ENCODE results near the gene CCDC87. TPM values are rescaled to one million over a fixed set of nuclear protein-coding genes. Genes with fewer than 3 reads are reported as not detected.

CCDC87 gene
- total RNA-seq, 1 experiment from 2014 or later: 0.75 TPM

DNA sequence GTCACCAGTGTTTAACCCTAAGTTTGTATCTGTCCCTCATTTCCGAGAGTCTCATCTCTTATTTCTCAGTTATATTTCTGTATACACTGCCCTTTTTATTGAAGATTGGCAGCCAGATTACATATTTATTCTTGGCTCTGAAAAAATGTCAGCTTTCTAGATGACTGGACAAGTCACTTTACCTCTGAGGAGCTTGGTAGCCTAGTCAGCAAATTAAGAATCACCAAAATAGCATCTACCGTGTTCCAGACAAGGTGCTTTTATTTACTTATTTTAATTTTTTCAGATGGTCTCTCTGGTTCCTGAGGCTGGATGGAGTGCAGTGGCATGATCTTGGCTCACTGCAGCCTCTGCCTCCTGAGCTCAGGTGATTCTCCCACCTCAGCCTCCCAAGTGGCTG, 40.1 kb upstream of the CCDC87 start:
- H3K9me2 ChIP-seq (replicated peaks; ENCODE audit: insufficient read depth, low read length): no peaks in the 10 kb centered on the region
- H3K4me1 ChIP-seq (ENCODE audit: low read length): peaks cover 8% of the 10 kb centered on the region
- peaks cover 52% of the 10 kb centered on the region for H3K36me3 ChIP-seq (ENCODE audit: insufficient read depth, low read length)
- H4K20me1 ChIP-seq (ENCODE audit: insufficient read depth, low read depth, low read length): peaks cover 22% of the 10 kb centered on the region
- H3K4me3 ChIP-seq (ENCODE audit: low read length): no peak overlapping the region
- H3K9ac ChIP-seq (ENCODE audit: low read length): no peak overlapping the region
- no peaks in the 10 kb centered on the region for H3K9me3 ChIP-seq (ENCODE audit: low read length)
- H3K27ac ChIP-seq (ENCODE audit: low read length): no peak overlapping the region
- H3K79me2 ChIP-seq (ENCODE audit: low read length): peaks cover 57% of the 10 kb centered on the region
- no peak overlapping the region for H3K4me2 ChIP-seq (ENCODE audit: low read depth, low read length, poor library complexity, severe bottlenecking)
- H2AFZ ChIP-seq (ENCODE audit: low read length): no peak overlapping the region
- no peak for DNase-seq
- no peaks in the 10 kb centered on the region for H3K27me3 ChIP-seq (ENCODE audit: low read length)

DNA sequence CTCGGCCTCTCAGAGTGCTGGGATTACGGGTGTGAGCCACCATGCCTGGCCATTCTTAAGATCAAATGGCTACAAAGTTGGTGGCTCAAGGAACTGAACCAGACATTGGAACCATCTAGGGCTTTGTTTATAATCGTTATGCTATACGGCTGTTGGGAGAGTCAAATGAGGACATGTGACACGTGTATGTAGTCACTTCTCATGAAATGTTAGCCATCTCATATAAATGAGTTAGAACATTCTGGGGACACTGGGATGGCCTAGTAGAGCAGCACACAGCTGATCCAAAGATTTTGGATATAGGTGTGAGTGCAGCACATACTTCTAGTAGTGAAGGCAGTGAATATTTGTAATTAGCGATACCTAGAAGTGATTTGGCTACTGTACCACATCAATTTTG, 39.0 kb upstream of the CCDC87 start:
- Histone ChIP-seq H3K9me2 (replicated peaks; ENCODE audit: insufficient read depth, low read length) (no peaks in the 10 kb centered on the region), H3K27ac (ENCODE audit: low read length) (no peak overlapping the region), H4K20me1 (ENCODE audit: insufficient read depth, low read depth, low read length) (peaks cover 33% of the 10 kb centered on the region), H3K36me3 (ENCODE audit: insufficient read depth, low read length) (peaks cover 63% of the 10 kb centered on the region), H3K4me3 (ENCODE audit: low read length) (no peak overlapping the region), H3K9me3 (ENCODE audit: low read length) (no peaks in the 10 kb centered on the region), H2AFZ (ENCODE audit: low read length) (no peak overlapping the region), H3K79me2 (ENCODE audit: low read length) (peaks cover 66% of the 10 kb centered on the region), H3K4me2 (ENCODE audit: low read depth, low read length, poor library complexity, severe bottlenecking) (no peak overlapping the region), H3K4me1 (ENCODE audit: low read length) (no peaks in the 10 kb centered on the region), H3K27me3 (ENCODE audit: low read length) (no peaks in the 10 kb centered on the region), H3K9ac (ENCODE audit: low read length) (no peak overlapping the region)
- no peak for DNase-seq

DNA sequence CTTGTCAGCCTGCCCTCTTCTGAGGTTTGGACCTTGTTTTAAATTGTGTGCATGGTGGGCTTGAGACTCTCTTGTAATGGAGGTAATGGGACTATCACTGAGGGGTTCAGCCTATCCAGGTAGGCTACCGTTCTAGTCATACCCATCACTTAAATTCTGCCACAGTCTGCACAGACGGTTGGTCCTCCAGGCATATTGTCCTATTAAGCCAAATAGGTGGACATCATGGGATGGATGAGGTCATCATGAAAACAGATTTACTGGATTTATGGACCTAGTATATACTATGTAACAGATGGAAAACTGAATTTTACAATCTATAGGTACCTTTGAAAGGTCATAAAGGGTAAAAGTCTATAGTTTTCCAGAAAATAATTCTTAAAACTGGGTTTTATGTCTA, 36.5 kb upstream of the CCDC87 start:
- Histone ChIP-seq H3K27ac (ENCODE audit: low read length) (no peak overlapping the region), H3K79me2 (ENCODE audit: low read length) (peaks cover 87% of the 10 kb centered on the region), H3K9ac (ENCODE audit: low read length) (no peak overlapping the region), H3K9me2 (replicated peaks; ENCODE audit: insufficient read depth, low read length) (no peaks in the 10 kb centered on the region), H2AFZ (ENCODE audit: low read length) (no peak overlapping the region), H4K20me1 (ENCODE audit: insufficient read depth, low read depth, low read length) (peaks cover 56% of the 10 kb centered on the region), H3K9me3 (ENCODE audit: low read length) (no peaks in the 10 kb centered on the region), H3K4me3 (ENCODE audit: low read length) (no peak overlapping the region), H3K27me3 (ENCODE audit: low read length) (no peaks in the 10 kb centered on the region), H3K4me1 (ENCODE audit: low read length) (no peaks in the 10 kb centered on the region), H3K36me3 (ENCODE audit: insufficient read depth, low read length) (peaks cover 83% of the 10 kb centered on the region), H3K4me2 (ENCODE audit: low read depth, low read length, poor library complexity, severe bottlenecking) (no peak overlapping the region)
- no peak for DNase-seq

DNA sequence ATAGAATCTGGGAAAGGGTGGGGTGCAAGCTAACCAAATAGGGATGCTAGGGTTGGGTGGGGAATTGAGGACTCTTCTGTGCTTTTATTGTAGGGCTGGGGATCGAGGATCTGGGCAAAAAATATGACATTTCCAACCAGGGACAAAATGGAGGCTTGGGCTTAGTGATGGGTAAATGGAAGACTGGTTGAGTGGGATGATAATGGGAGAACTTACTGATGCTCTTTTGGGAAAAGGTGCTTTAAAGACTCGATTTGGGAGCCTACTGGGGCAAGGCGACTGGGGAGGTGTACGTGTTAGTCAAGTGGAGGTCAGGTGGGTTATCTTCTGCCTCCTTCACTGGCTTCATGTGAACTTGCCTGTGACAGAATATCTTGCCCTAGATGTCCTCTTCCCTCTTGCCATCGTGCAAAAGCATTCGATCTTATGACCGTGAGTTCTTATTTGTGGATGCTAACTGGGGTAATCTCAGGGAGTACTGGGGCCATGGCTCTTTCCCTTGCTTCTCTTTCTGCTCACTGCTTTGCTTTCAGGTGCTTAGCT, 35.3 kb upstream of the CCDC87 start:
- no peaks in the 10 kb centered on the region for H3K27me3 ChIP-seq (ENCODE audit: low read length)
- no peak overlapping the region for H3K27ac ChIP-seq (ENCODE audit: low read length)
- H3K79me2 ChIP-seq (ENCODE audit: low read length): peaks cover 93% of the 10 kb centered on the region
- H3K4me2 ChIP-seq (ENCODE audit: low read depth, low read length, poor library complexity, severe bottlenecking): no peak overlapping the region
- H3K4me1 ChIP-seq (ENCODE audit: low read length): no peaks in the 10 kb centered on the region
- peaks cover 86% of the 10 kb centered on the region for H3K36me3 ChIP-seq (ENCODE audit: insufficient read depth, low read length)
- H3K9me3 ChIP-seq (ENCODE audit: low read length): no peaks in the 10 kb centered on the region
- no peak for DNase-seq
- no peak overlapping the region for H3K4me3 ChIP-seq (ENCODE audit: low read length)
- H3K9ac ChIP-seq (ENCODE audit: low read length): no peak overlapping the region
- no peak overlapping the region for H2AFZ ChIP-seq (ENCODE audit: low read length)
- H3K9me2 ChIP-seq (replicated peaks; ENCODE audit: insufficient read depth, low read length): no peaks in the 10 kb centered on the region
- peaks cover 69% of the 10 kb centered on the region for H4K20me1 ChIP-seq (ENCODE audit: insufficient read depth, low read depth, low read length)

DNA sequence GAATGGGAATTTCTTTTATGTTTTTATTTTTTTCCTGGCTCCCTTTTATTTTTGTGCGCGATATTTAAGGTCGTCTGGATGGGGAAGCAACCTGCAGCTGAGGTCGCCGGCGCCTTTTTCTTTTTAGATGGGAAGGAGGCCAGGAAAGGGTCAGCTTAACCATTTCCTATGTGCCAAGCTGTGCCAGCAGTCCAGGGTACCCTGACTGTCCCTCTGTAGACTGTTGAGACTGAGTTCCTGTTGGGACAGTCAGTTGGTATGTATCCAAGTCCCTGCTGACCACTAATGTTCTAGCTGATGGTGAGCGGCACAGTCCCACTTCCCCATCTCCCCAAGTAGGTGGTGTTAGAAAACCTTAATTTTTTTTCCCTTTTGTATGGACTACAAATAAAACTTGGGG, 34.1 kb upstream of the CCDC87 start:
- H3K27ac ChIP-seq (ENCODE audit: low read length): no peak overlapping the region
- peaks cover 80% of the 10 kb centered on the region for H4K20me1 ChIP-seq (ENCODE audit: insufficient read depth, low read depth, low read length)
- no peaks in the 10 kb centered on the region for H3K4me1 ChIP-seq (ENCODE audit: low read length)

DNA sequence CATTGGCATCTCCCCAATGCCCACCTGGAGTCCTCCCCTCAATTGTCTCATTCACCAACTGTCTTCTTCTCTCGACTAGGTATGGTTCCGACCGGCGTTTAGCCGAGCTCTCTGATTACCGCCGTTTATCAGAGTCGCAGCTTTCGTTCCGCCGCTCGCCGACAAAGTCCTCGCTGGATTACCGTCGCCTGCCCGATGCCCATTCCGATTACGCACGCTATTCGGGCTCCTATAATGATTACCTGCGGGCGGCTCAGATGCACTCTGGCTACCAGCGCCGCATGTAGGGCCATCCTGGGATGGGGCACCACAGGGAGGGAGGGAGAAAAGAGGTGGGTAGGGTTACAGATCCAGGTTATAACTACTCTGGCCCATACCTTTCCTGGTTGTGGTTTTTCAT, 33.5 kb upstream of the CCDC87 start:
- Histone ChIP-seq H2AFZ (ENCODE audit: low read length) (no peak overlapping the region), H3K9ac (ENCODE audit: low read length) (no peak overlapping the region), H3K4me2 (ENCODE audit: low read depth, low read length, poor library complexity, severe bottlenecking) (no peak overlapping the region), H4K20me1 (ENCODE audit: insufficient read depth, low read depth, low read length) (peaks cover 86% of the 10 kb centered on the region), H3K9me3 (ENCODE audit: low read length) (no peaks in the 10 kb centered on the region), H3K27me3 (ENCODE audit: low read length) (no peaks in the 10 kb centered on the region), H3K9me2 (replicated peaks; ENCODE audit: insufficient read depth, low read length) (no peaks in the 10 kb centered on the region), H3K4me1 (ENCODE audit: low read length) (no peaks in the 10 kb centered on the region), H3K27ac (ENCODE audit: low read length) (no peak overlapping the region), H3K36me3 (ENCODE audit: insufficient read depth, low read length) (peaks cover 82% of the 10 kb centered on the region), H3K79me2 (ENCODE audit: low read length) (peaks cover 97% of the 10 kb centered on the region), H3K4me3 (ENCODE audit: low read length) (no peak overlapping the region)
- DNase-seq: no peak

More for the DNA sequence above, 34.1 kb upstream of the CCDC87 start:
- no peak for DNase-seq
- no peak overlapping the region for H3K4me2 ChIP-seq (ENCODE audit: low read depth, low read length, poor library complexity, severe bottlenecking)
- H3K27me3 ChIP-seq (ENCODE audit: low read length): no peaks in the 10 kb centered on the region
- peaks cover 85% of the 10 kb centered on the region for H3K36me3 ChIP-seq (ENCODE audit: insufficient read depth, low read length)
- H3K9me3 ChIP-seq (ENCODE audit: low read length): no peaks in the 10 kb centered on the region
- no peak overlapping the region for H3K4me3 ChIP-seq (ENCODE audit: low read length)
- H3K79me2 ChIP-seq (ENCODE audit: low read length): peaks cover 96% of the 10 kb centered on the region
- no peak overlapping the region for H2AFZ ChIP-seq (ENCODE audit: low read length)
- H3K9me2 ChIP-seq (replicated peaks; ENCODE audit: insufficient read depth, low read length): no peaks in the 10 kb centered on the region
- no peak overlapping the region for H3K9ac ChIP-seq (ENCODE audit: low read length)

DNA sequence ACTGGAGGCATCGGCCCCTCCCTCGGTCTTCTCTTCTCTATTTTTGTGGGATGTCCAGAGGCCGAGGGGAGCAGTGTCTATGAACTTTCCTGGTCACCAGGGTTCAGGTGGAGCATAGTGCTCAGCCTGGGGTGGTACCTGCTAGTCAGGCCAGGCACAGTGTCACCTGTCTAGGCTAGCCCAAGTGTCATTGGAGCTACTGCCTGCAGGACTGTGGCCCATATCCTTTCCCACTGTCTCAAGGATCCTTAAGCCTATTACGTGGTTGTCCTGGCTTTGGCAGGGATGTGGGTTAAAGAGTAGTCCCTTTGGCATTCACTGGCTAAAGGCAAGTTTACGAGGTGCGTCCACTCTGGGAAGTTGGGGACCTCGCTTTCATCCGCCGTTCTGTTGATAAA, 32.9 kb upstream of the CCDC87 start:
- no peak overlapping the region for H3K9ac ChIP-seq (ENCODE audit: low read length)
- no peak overlapping the region for H3K4me3 ChIP-seq (ENCODE audit: low read length)
- no peaks in the 10 kb centered on the region for H3K9me3 ChIP-seq (ENCODE audit: low read length)
- no peak overlapping the region for H3K4me2 ChIP-seq (ENCODE audit: low read depth, low read length, poor library complexity, severe bottlenecking)
- DNase-seq: no peak
- H2AFZ ChIP-seq (ENCODE audit: low read length): no peak overlapping the region
- peaks cover 100% of the 10 kb centered on the region for H3K79me2 ChIP-seq (ENCODE audit: low read length)
- no peaks in the 10 kb centered on the region for H3K4me1 ChIP-seq (ENCODE audit: low read length)
- no peak overlapping the region for H3K27ac ChIP-seq (ENCODE audit: low read length)
- H3K36me3 ChIP-seq (ENCODE audit: insufficient read depth, low read length): peaks cover 82% of the 10 kb centered on the region
- no peaks in the 10 kb centered on the region for H3K9me2 ChIP-seq (replicated peaks; ENCODE audit: insufficient read depth, low read length)
- H4K20me1 ChIP-seq (ENCODE audit: insufficient read depth, low read depth, low read length): peaks cover 91% of the 10 kb centered on the region
- no peaks in the 10 kb centered on the region for H3K27me3 ChIP-seq (ENCODE audit: low read length)

DNA sequence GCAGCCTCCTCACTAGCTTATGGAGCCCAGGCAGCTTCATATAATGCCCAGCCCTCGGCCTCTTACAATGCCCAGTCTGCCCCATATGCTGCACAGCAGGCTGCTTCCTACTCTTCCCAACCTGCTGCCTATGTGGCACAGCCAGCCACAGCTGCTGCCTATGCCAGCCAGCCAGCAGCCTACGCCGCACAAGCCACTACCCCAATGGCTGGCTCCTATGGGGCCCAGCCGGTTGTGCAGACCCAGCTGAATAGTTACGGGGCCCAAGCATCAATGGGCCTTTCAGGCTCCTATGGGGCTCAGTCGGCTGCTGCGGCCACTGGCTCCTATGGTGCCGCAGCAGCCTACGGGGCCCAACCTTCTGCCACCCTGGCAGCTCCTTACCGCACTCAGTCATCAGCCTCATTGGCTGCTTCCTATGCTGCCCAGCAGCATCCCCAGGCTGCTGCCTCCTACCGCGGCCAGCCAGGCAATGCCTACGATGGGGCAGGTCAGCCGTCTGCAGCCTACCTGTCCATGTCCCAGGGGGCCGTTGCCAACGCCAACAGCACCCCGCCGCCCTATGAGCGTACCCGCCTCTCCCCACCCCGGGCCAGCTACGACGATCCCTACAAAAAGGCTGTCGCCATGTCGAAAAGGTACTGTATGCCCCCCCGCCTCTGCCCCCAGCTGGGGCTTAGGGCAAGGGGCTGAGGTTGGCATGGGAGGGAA, 32.3 kb upstream of the CCDC87 start:
- no peak overlapping the region for H3K9ac ChIP-seq (ENCODE audit: low read length)
- no peaks in the 10 kb centered on the region for H3K27me3 ChIP-seq (ENCODE audit: low read length)
- H3K9me2 ChIP-seq (replicated peaks; ENCODE audit: insufficient read depth, low read length): no peaks in the 10 kb centered on the region
- H3K4me3 ChIP-seq (ENCODE audit: low read length): no peak overlapping the region
- H3K27ac ChIP-seq (ENCODE audit: low read length): no peak overlapping the region
- no peak for DNase-seq
- peaks cover 91% of the 10 kb centered on the region for H4K20me1 ChIP-seq (ENCODE audit: insufficient read depth, low read depth, low read length)
- H2AFZ ChIP-seq (ENCODE audit: low read length): no peak overlapping the region
- no peak overlapping the region for H3K4me2 ChIP-seq (ENCODE audit: low read depth, low read length, poor library complexity, severe bottlenecking)
- H3K9me3 ChIP-seq (ENCODE audit: low read length): no peaks in the 10 kb centered on the region
- H3K79me2 ChIP-seq (ENCODE audit: low read length): peaks cover 100% of the 10 kb centered on the region
- peaks cover 80% of the 10 kb centered on the region for H3K36me3 ChIP-seq (ENCODE audit: insufficient read depth, low read length)
- H3K4me1 ChIP-seq (ENCODE audit: low read length): no peaks in the 10 kb centered on the region

Measured in Karpas-422 (cell line).